ENCODE data around the gene LASP1.

DNA sequence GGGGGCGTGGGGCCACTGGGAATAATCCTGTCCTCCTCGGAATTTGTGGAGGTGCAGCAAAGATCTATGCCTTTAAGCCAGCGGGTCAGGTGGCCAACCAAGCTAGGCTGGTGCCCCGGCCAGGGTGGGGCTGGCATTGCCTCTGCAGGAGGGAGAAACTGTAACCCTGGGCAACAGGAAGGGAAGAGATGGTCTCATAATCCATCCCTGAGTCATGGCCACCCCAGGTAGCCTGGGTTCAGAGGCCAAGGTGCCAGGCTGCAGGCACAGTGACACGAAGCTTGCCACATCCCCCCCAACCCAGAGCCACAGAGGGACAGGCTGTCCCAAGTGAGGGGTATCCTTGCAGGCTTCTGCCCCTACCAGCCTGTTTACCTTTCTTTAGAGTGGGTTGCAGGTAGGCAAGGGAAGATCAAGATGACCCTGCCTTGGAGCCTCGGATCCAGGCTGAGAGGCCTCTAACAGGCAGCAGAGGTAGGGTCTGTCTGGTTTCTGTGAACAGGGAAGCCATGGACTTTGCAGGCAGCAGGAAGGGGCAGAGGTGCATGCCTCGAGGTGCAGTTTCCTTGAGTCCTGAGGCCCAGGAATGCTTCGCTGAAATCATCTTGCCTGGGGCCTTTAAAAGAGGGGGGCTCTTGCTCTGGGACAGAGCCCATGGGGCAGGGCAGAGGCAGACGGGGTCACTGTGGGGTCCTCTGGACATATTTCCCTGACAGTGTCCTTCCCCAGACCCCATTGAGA is 4.0 kb downstream of the LASP1 start:
- TF ChIP-seq POLR2A (IDR thresholded peaks at IDR 0.05) (no peak), EP300 (IDR thresholded peaks at IDR 0.05) (no peak)
- TF ChIP-seq, protein P1, sequence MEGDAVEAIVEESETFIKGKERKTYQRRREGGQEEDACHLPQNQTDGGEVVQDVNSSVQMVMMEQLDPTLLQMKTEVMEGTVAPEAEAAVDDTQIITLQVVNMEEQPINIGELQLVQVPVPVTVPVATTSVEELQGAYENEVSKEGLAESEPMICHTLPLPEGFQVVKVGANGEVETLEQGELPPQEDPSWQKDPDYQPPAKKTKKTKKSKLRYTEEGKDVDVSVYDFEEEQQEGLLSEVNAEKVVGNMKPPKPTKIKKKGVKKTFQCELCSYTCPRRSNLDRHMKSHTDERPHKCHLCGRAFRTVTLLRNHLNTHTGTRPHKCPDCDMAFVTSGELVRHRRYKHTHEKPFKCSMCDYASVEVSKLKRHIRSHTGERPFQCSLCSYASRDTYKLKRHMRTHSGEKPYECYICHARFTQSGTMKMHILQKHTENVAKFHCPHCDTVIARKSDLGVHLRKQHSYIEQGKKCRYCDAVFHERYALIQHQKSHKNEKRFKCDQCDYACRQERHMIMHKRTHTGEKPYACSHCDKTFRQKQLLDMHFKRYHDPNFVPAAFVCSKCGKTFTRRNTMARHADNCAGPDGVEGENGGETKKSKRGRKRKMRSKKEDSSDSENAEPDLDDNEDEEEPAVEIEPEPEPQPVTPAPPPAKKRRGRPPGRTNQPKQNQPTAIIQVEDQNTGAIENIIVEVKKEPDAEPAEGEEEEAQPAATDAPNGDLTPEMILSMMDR (IDR thresholded peaks at IDR 0.05), result no peak

Data from ovary (tissue), 3 donors.